ENCODE measurements around the gene LIFR. TPM values are rescaled to one million over a fixed set of nuclear protein-coding genes. Genes with fewer than 3 reads are reported as not detected.
A peak's percentile ranks its signal among the peaks of the same experiment; 100 is the strongest.

LIFR gene
- total RNA-seq, 1 donor from 2014 or later = 58.0 TPM

DNA sequence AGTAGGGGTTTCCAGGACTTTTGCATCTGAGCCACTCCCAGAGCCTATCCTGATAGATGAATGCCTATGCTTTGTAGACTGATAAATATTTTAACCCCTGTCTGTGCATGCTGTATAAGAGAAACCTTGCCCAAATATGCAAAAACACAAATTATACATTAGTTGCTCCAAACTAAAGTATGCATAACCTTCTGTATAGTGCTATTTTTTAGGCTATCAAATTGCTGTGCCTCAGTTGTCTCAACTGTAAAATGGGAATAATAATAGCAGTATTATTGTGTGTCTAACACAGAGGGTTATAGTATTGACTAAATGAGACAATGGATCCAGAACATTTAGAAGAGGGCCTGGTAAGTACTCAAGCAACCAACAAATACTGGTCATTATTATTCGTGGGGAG, 117.7 kb downstream of the LIFR start:
- no peaks in the 10 kb centered on the region for H3K9me3 Mint-ChIP-seq
- DNase-seq (ENCODE audit: low spot score in 2 of 2, unreplicated experiment in 2 of 2) = no peak
- no peak overlapping the region for H3K4me3 Mint-ChIP-seq
- H3K27ac Mint-ChIP-seq = no peak overlapping the region
- TF ChIP-seq, protein P1, sequence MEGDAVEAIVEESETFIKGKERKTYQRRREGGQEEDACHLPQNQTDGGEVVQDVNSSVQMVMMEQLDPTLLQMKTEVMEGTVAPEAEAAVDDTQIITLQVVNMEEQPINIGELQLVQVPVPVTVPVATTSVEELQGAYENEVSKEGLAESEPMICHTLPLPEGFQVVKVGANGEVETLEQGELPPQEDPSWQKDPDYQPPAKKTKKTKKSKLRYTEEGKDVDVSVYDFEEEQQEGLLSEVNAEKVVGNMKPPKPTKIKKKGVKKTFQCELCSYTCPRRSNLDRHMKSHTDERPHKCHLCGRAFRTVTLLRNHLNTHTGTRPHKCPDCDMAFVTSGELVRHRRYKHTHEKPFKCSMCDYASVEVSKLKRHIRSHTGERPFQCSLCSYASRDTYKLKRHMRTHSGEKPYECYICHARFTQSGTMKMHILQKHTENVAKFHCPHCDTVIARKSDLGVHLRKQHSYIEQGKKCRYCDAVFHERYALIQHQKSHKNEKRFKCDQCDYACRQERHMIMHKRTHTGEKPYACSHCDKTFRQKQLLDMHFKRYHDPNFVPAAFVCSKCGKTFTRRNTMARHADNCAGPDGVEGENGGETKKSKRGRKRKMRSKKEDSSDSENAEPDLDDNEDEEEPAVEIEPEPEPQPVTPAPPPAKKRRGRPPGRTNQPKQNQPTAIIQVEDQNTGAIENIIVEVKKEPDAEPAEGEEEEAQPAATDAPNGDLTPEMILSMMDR (IDR thresholded peaks at IDR 0.05; ENCODE audit: unreplicated experiment) = no peak
- no peaks in the 10 kb centered on the region for H3K36me3 Mint-ChIP-seq
- peaks cover 5% of the 10 kb centered on the region for H3K27me3 Mint-ChIP-seq (ENCODE audit: low read depth)
- H3K4me1 Mint-ChIP-seq = peaks cover 7% of the 10 kb centered on the region

DNA sequence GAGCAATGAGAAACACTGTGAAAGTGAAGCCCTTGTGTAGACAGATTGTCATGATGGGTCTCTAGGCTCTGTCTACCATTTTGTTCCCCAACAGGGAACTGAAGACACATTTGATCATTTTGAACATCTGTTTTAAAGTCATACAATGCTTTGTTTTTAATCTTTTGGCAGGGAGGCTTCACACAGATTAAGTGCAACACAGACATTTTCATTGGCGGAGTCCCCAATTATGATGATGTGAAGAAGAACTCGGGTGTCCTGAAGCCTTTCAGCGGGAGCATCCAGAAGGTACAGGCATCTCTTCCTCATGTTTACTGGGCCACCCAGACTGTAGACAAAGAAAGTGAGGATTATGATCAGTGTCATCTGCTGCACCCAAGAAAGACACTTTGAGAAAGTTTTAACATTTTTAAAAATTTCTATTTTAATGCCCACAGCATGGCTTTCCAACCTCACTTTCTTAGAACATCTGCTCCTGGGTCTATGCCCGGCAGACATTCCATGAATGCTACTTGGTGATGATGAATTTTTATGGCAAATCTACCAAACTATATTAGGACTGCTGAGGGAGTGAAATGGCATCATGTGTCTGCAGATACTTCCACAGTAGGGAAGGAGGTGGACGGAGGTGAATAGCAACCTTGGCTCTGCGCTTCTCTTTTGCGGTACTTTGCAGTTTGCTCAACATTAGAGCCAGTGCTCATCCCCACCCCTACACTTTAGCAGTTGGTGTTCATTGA, 121.3 kb downstream of the LIFR start:
- Mint-ChIP-seq H3K4me3 (no peak overlapping the region), H3K27me3 (ENCODE audit: low read depth) (peaks cover 3% of the 10 kb centered on the region), H3K9me3 (no peaks in the 10 kb centered on the region), H3K27ac (no peak overlapping the region), H3K36me3 (no peaks in the 10 kb centered on the region), H3K4me1 (peaks cover 10% of the 10 kb centered on the region)
- TF ChIP-seq, protein P1 (IDR thresholded peaks at IDR 0.05; ENCODE audit: unreplicated experiment) = no peak
- DNase-seq (ENCODE audit: low spot score in 2 of 2, unreplicated experiment in 2 of 2) = no peak

DNA sequence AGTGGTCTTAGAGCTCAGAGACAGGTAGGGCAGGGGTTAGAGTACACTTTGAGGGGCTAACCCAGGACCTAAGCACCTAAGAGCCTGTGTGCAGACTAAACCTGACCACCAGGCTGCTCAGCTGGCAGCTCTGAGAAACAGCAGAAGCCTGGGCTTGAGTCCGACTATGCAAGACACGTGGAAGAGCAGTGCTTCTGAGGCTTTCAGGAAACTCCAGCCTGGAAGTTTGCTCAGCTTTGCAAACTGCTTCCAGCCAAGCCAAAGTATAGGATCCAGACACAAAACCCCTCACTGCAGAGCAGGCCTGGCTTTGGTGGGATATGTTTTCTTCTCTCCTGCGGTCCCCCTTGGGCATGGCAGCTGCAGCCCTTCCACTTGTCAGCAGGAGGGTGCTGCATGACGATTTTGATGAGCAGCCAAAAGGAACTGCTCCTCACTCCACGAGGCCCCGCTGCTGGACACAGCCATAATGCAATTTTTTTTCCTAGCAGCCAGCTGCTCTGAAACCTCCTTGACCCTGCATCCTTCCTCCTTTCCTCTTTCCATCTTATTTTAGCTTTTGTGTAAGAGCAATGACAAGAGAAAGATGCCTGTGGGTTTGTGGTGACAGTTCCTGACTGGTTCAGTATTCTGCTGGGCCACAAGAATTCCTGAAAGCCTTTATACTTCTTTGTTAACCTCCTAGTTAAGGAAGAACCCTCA, 123.1 kb downstream of the LIFR start:
- peaks cover 10% of the 10 kb centered on the region for H3K4me1 Mint-ChIP-seq
- TF ChIP-seq, protein P1 (IDR thresholded peaks at IDR 0.05; ENCODE audit: unreplicated experiment) = no peak
- H3K36me3 Mint-ChIP-seq = no peaks in the 10 kb centered on the region
- H3K9me3 Mint-ChIP-seq = no peaks in the 10 kb centered on the region
- H3K27ac Mint-ChIP-seq = peak overlapping the region; percentile 58
- H3K27me3 Mint-ChIP-seq (ENCODE audit: low read depth) = no peaks in the 10 kb centered on the region
- no peak for DNase-seq (ENCODE audit: low spot score in 2 of 2, unreplicated experiment in 2 of 2)
- H3K4me3 Mint-ChIP-seq = no peak overlapping the region

DNA sequence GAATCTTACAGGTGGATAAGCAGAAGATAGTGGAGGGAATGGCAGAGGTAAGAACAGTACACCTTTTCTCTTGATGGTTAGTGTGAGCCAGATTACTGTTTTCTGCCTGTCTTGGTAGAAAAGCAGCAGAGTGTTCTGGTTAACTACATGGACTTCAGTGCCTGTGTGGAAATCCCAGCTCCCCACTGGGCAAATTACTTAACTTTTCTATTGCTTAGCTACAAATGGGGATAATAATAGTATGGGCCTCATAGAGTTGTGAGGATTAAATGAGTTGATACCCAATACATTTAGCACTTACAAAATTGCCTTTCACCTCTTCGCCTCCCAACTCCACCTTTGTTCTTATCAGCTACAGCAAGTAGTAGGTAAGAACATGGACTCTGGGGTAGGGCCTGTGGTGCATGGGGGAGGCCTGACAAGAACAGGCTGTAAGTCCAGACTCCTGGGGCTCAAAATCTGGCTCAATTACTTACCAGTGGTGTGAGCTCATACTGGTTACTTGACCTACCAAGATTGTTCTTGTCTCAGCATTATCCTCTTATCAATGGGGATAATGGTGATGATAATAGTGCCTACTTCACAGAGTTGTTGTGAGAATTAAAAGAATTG, 125.1 kb downstream of the LIFR start:
- Mint-ChIP-seq H3K27me3 (ENCODE audit: low read depth) (no peaks in the 10 kb centered on the region), H3K4me3 (no peak overlapping the region), H3K4me1 (peaks cover 10% of the 10 kb centered on the region), H3K9me3 (no peaks in the 10 kb centered on the region), H3K36me3 (no peaks in the 10 kb centered on the region), H3K27ac (no peak overlapping the region)
- TF ChIP-seq, protein P1 (IDR thresholded peaks at IDR 0.05; ENCODE audit: unreplicated experiment) = no peak
- no peak for DNase-seq (ENCODE audit: low spot score in 2 of 2, unreplicated experiment in 2 of 2)

DNA sequence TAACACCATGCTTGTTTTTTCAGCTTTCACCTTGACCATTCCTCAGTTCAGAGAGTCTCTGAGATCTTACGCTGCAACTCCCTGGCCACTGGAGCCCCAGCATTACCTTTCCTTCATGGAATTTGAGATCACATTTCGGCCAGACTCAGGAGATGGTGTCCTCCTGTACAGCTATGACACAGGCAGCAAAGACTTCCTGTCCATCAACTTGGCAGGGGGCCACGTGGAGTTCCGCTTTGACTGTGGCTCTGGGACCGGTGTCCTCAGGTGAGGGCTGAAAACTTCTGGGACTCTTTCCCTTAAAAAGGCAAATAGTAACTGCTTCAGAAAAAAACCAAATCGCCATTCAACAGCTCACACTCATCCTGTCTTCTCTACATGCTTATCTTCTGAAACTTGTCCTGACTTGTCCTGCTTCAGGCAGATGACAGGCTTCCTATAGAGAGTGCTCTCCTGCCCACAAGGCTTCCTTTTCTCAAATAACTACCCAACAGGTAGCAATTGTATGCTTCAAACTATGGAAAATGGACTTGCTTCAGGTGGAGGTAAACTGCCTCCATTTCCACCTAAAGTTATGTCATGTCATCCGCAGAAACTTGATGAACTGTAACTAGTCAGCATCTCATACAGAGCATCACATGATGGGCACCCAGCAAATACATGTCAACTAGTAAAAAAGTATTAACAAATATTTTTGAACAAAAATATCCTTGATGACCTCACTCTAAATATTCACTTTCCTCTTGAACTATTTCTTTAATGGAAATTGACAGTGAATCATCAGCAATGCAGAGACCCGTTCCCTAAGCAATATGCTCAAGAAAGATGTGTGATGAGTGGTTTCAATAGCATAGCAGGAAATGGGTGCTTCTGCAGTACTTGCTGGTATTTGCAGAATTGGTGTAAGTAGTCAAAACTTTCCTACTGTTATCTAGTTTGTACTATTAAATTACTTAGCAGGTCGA, 129.2 kb downstream of the LIFR start:
- TF ChIP-seq, protein P1 (IDR thresholded peaks at IDR 0.05; ENCODE audit: unreplicated experiment) = no peak
- Mint-ChIP-seq H3K36me3 (no peaks in the 10 kb centered on the region), H3K4me3 (no peak overlapping the region), H3K4me1 (no peaks in the 10 kb centered on the region), H3K27me3 (ENCODE audit: low read depth) (no peaks in the 10 kb centered on the region), H3K9me3 (no peaks in the 10 kb centered on the region), H3K27ac (no peak overlapping the region)
- DNase-seq (ENCODE audit: low spot score in 2 of 2, unreplicated experiment in 2 of 2) = no peak
